Osteoblast (primary cell): ENCODE data around the gene ING5. TPM values are rescaled to one million over a fixed set of nuclear protein-coding genes. Genes with fewer than 3 reads are reported as not detected.
"Not testable (repeated sequence)": the region's sequence is repeated elsewhere in the genome, so short reads cannot be mapped to it uniquely, and the experiment has no call there.

Source experiments
- DNase-seq: peaks from one replicate; pipeline ENCODE4 v3.0.0; 2011; ENCODE audit warnings: low spot score, mixed read lengths; ENCODE audit not compliant: insufficient read length; ENCODE audit errors: missing footprints
- H2AFZ ChIP-seq: 2 replicates; pipeline ENCODE4 v1.6.0; 2011; ENCODE audit warnings: mild to moderate bottlenecking, low read length
- H3K27ac ChIP-seq: 2 replicates; pipeline ENCODE4 v1.5.1; 2011; ENCODE audit warnings: mild to moderate bottlenecking, low read depth, low read length, moderate library complexity
- H3K27me3 ChIP-seq: 2 replicates; pipeline ENCODE4 v1.6.0; 2012; ENCODE audit warnings: mild to moderate bottlenecking, control low read depth, inconsistent platforms, low read length, moderate library complexity; ENCODE audit not compliant: insufficient read depth
- H3K36me3 ChIP-seq: 2 replicates; pipeline ENCODE4 v1.5.1; 2011; ENCODE audit warnings: mild to moderate bottlenecking, low read length, control low read depth, moderate library complexity; ENCODE audit not compliant: insufficient read depth
- H3K4me1 ChIP-seq: 2 replicates; pipeline ENCODE4 v1.5.1; 2011; ENCODE audit warnings: mild to moderate bottlenecking, low read length, control low read depth, moderate library complexity; ENCODE audit not compliant: insufficient read depth
- H3K4me2 ChIP-seq: 2 replicates; pipeline ENCODE4 v1.6.0; 2011; ENCODE audit warnings: mild to moderate bottlenecking, low read length; ENCODE audit not compliant: insufficient read depth
- H3K4me3 ChIP-seq: fragments of 200-600 bp; sonication (generic); 3 replicates; pipeline ENCODE4 v1.5.1; 2012; ENCODE audit warnings: mild to moderate bottlenecking, low read length, inconsistent platforms; ENCODE audit not compliant: insufficient read depth
- H3K79me2 ChIP-seq: 2 replicates; pipeline ENCODE4 v1.6.0; 2012; ENCODE audit warnings: mild to moderate bottlenecking, low read length, control low read depth, inconsistent platforms; ENCODE audit not compliant: insufficient read depth
- H3K9me3 ChIP-seq: 2 replicates; pipeline ENCODE4 v1.5.1; 2011; ENCODE audit warnings: low read depth, low read length, control low read depth
- H4K20me1 ChIP-seq: 2 replicates; pipeline ENCODE4 v1.6.0; 2012; ENCODE audit warnings: mild to moderate bottlenecking, low read length, control low read depth; ENCODE audit not compliant: insufficient read depth
- CTCF ChIP-seq: IDR thresholded peaks from 2 replicates; pipeline ENCODE4 v1.5.1; 2011; ENCODE audit warnings: mild to moderate bottlenecking, low read depth, low read length, moderate library complexity; ENCODE audit errors: extremely low read depth
- total RNA-seq: library from RNA; depleted of rRNA; stranded (reverse); fragments of >200 nt; gene quantifications from 2 replicates; pipeline ENCODE4 v1.2.3, GENCODE V29; 2012

The ING5 gene
- total RNA-seq, 1 donor: 16.6 TPM

GRCh38 chr2:241658296-241658695 lies 43.5 kb upstream of the ING5 start:
- Histone ChIP-seq H3K9me3 (no peaks in the 10 kb centered on the region), H3K27ac (no peak overlapping the region), H3K36me3 (peaks cover 54% of the 10 kb centered on the region), H3K4me3 (no peak overlapping the region), H3K4me1 (no peaks in the 10 kb centered on the region), H3K27me3 (no peaks in the 10 kb centered on the region), H2AFZ (no peak overlapping the region), H3K79me2 (peaks cover 2% of the 10 kb centered on the region), H4K20me1 (peaks cover 9% of the 10 kb centered on the region), H3K4me2 (no peak overlapping the region)
- DNase-seq: no peak
- no peak for TF ChIP-seq CTCF

GRCh38 chr2:241659150-241659739 lies 42.6 kb upstream of the ING5 start:
- Histone ChIP-seq H3K27ac (no peak overlapping the region), H3K27me3 (no peaks in the 10 kb centered on the region), H2AFZ (no peak overlapping the region), H3K4me1 (no peaks in the 10 kb centered on the region), H4K20me1 (peaks cover 9% of the 10 kb centered on the region), H3K4me3 (no peak overlapping the region), H3K4me2 (no peak overlapping the region), H3K79me2 (no peaks in the 10 kb centered on the region), H3K9me3 (no peaks in the 10 kb centered on the region), H3K36me3 (peaks cover 54% of the 10 kb centered on the region)
- peak; percentile 77 for TF ChIP-seq CTCF
- DNase-seq: peak; percentile 92

GRCh38 chr2:241660593-241661213 lies 41.1 kb upstream of the ING5 start:
- no peak for DNase-seq
- H2AFZ ChIP-seq: no peak overlapping the region
- H3K36me3 ChIP-seq: peaks cover 42% of the 10 kb centered on the region
- TF ChIP-seq CTCF: no peak
- H3K27me3 ChIP-seq: no peaks in the 10 kb centered on the region
- H4K20me1 ChIP-seq: peaks cover 9% of the 10 kb centered on the region
- H3K79me2 ChIP-seq: no peaks in the 10 kb centered on the region
- H3K4me1 ChIP-seq: peaks cover 11% of the 10 kb centered on the region
- H3K4me2 ChIP-seq: no peak overlapping the region
- H3K9me3 ChIP-seq: no peaks in the 10 kb centered on the region
- no peak overlapping the region for H3K4me3 ChIP-seq
- no peak overlapping the region for H3K27ac ChIP-seq

GRCh38 chr2:241662731-241663130 lies 39.1 kb upstream of the ING5 start:
- H4K20me1 ChIP-seq, H3K27me3 ChIP-seq, H3K4me2 ChIP-seq, H3K27ac ChIP-seq, H2AFZ ChIP-seq, DNase-seq, H3K4me3 ChIP-seq, H3K79me2 ChIP-seq, H3K9me3 ChIP-seq: not testable (repeated sequence)
- peaks cover 46% of the 10 kb centered on the region for H3K36me3 ChIP-seq
- H3K4me1 ChIP-seq: peaks cover 19% of the 10 kb centered on the region
